Activated T-helper 1 cell treated with Interleukin-2 at 50 U/mL for 16 hours (primary cell): Measurements from ENCODE around the gene TRAF1.

Source experiments
- DNase-seq: peaks from one replicate; pipeline ENCODE4 v3.0.0-alpha.2; 2020; ENCODE audit warnings: low read depth

TRAF1 gene

DNA sequence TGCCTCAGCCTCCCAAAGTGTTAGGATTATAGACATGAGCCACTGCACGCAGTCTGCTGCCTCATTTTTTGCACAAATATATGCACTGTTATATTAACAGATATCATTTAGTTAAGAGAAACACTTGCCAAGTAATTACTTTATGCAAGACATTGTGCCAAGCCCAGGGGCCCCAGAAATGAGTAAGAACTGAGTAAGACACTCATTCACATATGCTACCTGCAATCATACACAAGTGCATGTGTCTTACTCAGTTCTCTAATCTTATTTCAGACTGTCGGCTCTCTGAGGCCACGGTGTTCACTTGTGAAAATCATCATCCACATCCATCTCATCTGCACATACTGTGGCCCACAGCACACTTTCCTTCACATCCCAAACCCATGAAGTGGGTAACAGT lies 16.0 kb downstream of the TRAF1 start:
- DNase-seq = no peak

- DNase-seq = peak; percentile 38
These were observed 16.7 kb downstream of the TRAF1 start for GRCh38 chr9:120909904-120910303.

GRCh38 chr9:120905315-120906164 lies 21.1 kb downstream of the TRAF1 start:
- DNase-seq = no peak

- no peak for DNase-seq
These were observed 21.7 kb downstream of the TRAF1 start for GRCh38 chr9:120904978-120905301.

DNA sequence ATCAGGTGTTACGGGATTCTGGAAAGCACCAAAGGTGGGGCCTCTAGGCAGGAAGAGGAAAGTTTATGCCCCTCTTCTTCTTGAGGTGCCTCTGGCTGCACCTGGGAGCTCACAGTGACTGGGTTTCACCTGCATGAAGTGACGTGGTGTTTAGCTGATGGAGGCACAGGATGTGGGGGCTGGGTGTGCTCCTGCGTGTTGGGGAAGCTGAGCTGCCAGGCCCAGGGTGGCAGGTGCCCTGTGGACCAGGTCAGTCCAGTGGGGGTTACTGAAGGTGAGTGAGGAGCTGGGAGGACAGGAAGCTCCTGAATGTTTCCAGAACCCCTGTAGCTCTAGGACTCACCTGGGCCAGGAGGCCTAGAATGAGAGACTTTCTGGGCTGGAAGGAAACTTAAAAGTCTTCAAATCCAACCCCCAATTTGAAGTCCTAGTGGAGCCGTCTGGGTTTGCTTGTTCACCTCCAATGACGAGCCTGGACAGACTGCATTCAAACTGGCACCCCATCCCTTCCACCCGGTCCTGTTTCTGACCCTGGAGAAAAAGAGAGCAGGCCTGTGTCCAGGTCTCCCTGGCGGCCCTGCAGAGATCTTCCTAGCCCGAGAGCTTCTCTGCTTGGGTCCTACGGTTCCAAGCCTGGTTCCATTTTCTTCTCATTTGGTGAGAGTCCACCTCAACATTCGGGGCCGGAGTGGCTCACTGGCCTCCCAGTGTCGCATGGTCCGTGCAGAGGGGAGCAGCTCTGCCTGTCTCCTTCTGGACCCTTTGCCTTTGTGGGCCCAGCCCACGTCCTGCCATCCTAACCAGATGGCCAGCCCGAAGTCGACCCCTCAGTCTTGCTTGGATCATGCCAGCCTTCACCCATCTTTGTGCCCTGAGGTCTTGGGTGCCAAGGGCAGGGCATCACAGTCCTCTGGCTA lies 22.3 kb downstream of the TRAF1 start:
- peak; percentile 64 for DNase-seq

DNA sequence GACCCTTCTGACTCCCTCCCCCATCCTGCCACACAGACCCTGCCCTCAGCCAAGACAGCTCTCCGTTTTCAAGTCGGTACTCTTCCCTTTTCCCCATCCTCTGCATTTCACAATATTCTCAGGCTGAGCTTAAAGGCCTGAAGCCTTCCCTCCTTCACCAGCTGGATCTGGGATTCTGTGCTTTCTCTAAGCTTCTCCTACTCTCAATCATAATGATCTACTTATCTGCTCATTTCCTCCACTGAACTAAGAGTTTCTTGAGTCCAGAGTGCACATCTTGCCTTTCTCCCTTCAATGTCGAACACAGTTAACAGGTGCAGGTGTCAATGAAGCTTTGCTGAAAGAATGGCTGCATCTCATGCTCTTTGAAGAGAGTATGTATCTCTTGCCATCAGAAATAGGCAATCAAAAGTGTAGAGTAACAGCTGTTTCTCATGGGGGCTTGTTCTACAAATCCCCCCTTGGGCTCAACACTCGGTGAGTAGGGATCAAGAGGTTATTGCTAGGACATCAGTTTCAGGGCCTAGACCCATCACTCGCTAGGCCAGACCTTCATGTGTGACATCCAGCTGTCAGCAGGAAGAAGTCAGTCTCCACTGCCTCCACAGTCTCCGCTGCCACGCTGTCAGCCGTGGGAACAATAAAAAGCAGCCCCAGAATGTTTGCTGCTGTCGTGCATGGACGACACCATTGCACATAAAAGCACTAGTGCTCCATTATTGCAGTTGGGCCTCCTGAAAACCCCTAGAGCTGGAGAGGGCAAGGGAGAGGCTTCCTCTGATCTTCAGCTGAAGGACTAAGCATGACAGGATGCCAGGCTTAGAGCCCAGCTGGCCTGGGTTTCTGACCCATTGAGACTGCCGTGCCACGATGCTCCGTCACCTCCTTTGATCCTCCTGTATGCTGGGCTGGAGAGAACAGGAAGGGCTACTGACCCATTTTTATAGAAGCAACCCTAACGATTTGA lies 23.7 kb downstream of the TRAF1 start:
- DNase-seq = no peak

GRCh38 chr9:120901755-120902568 lies 24.6 kb downstream of the TRAF1 start:
- DNase-seq = no peak

- no peak for DNase-seq
These were observed 25.8 kb downstream of the TRAF1 start for GRCh38 chr9:120900824-120901223.

- DNase-seq = no peak
These were observed 27.0 kb downstream of the TRAF1 start for GRCh38 chr9:120899490-120900068.

DNA sequence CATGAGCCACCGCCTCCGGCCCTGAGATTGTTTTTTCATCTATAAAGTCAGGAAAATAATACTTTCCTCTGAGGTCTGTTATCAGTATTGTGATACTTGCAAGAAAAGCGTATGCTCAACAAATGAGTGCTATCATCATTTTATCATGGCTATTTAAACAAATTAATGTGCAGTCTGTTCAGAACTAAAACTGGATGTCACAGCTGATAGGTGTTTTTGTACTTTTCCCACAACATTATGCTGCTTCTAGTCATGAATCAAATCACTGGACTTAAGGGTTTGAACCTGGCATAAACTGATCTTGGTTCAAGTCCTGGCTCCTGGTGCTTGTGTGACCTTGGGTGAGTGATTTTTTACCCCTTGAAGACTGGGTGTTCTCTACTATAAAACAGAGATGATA lies 28.2 kb downstream of the TRAF1 start:
- no peak for DNase-seq

DNA sequence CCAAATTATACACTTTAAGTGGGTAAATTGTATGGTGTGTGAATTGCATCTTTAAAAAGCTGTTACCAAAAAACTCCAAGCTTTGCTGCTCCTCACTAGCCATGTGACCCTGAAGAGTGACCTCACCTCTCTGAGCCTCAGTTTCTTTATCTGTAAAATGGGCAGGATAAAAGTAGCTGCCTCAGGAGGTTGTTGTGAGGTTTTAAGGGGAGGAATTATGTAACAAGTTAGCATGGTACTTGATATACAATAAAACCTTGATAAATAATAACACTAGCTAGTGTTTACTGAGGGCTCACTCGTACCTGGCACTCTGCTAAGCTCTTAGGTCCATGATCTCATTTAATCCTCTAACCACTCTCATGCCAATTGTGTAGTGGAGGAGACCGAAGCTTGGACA lies 30.6 kb downstream of the TRAF1 start:
- DNase-seq = no peak

- DNase-seq = no peak
These were observed 32.1 kb downstream of the TRAF1 start for GRCh38 chr9:120894321-120895148.

GRCh38 chr9:120893611-120894307 lies 32.8 kb downstream of the TRAF1 start:
- no peak for DNase-seq

GRCh38 chr9:120892748-120893610 lies 33.6 kb downstream of the TRAF1 start:
- peak; percentile 49 for DNase-seq

- no peak for DNase-seq
These were observed 34.5 kb downstream of the TRAF1 start for GRCh38 chr9:120891884-120892747.

DNA sequence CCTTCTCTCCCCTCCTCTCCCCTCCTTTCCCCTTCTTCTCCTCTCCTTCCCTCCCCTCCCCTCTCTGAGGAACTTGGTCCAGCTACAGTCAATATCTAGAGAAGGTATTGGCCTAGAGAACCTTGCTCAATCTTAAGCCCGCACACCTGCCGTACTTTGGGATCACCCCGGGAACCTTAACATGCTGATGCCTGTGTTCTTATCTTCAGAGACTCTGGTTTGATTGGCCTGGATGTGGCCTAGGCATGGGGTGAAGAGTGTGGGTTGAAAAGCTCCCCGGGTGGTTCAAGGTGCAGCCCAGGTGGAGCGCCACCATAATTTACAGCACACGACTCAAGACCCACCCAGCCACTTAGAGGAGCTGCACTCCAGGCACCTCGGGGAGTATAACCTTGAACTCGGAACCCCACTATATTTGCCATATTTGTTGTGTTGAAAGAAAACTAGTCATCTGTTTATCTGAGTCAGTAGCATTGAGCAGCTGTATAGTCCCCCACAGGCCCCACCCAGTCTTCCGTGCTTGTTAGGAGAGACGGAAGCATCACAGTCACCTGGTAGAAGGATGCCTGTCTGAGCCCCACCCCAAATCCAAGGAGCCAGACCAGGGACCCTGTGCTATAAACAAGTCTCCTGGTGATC lies 35.2 kb downstream of the TRAF1 start:
- DNase-seq = peak; percentile 65
